Nucleus accumbens (tissue), 56 donors: Measurements from ENCODE around the gene TIAM2.

ENCODE experiments used
- DNase-seq, 56 donors: peaks; one replicate each; lab custom pipeline; 2025; lab: John Stamatoyannopoulos, UW

The TIAM2 gene

DNA sequence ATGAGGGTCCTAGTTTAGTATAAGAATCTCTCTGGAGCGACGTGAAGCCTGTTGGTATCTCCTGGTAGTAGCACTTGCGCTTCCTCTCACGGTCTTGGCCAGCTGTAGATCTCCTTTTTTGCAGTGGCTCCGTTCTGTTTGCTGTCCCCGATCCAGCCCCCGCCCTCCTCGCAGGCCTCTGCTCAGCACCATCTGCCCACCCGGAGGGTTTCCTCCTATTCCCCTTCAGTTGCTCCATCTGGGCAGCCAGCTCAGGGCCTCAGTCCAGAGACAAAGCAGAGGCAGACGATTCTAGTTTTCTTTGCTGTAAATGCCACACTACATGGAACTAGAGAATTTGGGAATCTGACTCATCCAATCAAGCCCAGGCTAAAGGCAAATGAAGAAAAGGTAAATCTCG, 126.6 kb downstream of the TIAM2 start:
- peak in 2 of 56 donors; percentile 4 to 28 for DNase-seq

DNA sequence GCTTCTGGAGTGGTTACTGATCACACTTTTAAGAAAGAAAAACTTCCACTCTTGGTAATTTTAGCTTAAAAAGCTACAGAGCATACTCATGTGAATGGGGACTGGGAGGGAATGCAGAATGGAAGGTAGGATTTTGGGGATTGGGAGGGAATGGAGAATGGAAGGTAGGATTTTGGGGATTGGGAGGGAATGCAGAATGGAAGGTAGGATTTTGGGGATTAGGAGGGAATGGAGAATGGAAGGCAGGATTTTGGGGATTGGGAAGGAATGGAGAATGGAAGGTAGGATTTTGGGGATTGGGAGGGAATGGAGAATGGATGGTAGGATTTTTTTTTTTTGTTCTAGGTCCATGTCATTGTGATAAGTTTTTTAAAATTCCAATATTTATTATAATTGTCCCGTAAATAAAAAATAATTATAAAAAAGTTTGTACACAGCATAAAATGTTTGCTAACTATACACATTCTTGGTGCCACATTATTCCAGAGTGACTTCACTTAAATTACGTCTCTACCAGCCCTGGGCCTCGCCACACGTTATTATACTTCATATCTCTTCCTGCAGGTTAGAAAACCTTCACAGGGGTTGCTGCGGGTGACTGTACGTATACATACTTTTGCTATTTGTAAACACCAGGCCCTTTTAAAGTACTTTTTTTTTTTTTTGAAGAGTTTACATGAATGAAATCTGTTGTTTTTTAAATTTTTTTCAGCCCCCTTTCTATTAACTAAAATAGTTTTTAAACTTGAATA, 127.3 kb downstream of the TIAM2 start:
- no peak for DNase-seq

DNA sequence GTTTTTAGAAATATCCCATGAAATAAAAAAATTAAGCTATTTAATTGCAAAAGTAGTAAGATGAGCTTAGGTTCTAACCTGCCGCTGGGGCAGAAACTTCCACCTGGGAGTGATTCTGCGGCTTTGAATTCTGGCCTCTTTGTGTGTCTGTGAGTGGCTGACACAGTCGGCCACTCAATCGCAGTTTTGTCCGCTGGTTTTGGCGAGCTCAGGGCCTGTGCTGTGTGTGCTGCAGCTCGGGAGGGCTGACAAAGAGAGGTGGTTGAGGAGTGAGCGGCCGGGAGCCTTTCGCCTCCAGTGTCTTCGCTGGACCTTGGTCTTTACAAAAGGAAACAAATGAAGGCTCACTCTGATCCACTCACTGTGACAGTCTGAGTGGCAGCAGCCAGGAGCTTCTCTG, 128.4 kb downstream of the TIAM2 start:
- DNase-seq = peak in 2 of 56 donors; percentile 4 to 11

DNA sequence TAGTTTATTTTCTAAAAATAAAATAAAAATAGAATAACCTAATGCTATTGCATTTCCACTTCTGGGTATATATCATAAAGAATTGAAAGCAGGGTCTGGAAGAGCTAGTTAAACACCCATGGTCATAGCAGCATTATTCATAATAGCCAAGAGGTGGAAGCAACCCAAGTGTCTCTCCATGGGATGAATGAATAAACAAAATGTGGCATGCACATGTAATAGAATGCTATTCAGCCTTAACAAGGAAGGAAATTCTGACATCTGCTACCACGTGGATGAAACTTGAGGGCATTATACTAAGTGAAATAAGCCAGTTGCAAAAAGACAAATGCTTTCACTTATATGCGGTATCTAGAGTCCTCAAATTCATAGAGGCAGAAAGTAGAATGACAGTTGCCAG, 130.8 kb downstream of the TIAM2 start:
- DNase-seq = no peak

DNA sequence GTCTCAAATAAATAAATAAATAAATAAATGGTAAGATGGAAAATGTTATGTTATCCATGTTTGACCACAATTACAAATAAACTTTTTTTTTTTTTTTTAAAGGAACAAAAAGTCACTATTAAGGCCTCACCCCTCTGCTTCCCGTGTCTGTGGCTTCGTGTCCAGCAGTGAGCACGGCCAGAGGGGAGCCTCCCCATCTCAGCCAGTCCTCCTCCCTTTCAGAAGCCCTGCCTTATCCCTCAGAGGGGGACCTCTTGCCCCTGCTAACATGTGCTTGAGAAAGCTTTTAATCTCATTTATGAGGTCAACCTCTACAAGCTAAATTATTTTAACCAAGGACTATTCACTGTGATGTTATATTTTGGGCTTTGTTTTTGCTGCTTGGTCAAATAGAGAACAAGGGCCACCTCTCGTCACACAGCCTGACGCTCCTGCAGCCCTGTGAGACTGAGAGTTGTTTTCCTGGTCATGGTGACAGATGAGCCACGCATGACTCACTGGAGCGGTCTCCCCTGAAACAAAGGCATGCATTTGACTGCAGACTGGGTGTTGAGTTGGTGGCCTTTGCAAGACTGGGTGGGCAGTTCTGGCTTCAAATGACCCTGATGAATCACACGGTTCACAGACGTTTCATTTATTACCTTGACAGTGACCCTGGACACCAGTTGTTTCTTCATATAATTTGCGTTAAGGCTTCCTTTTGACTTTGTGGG, 131.8 kb downstream of the TIAM2 start:
- DNase-seq = peak in 1 of 56 donors; percentile 53

DNA sequence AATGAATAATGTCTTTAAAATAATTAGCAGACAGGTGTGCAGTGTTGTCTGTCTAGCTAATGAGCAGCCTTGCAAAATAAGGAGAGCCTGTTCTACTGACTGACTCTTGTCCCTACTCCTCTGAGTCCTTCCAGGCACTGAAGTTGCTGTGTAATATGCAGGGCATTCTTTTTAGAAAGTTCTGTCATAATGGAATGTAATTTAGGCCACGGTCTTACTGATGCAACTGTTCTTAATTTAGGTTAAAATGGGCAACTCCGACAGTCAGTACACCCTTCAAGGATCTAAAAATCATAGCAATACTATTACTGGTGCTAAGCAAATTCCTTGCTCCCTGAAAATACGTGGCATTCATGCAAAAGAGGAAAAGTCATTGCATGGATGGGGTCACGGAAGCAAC, 133.9 kb downstream of the TIAM2 start:
- DNase-seq = no peak

DNA sequence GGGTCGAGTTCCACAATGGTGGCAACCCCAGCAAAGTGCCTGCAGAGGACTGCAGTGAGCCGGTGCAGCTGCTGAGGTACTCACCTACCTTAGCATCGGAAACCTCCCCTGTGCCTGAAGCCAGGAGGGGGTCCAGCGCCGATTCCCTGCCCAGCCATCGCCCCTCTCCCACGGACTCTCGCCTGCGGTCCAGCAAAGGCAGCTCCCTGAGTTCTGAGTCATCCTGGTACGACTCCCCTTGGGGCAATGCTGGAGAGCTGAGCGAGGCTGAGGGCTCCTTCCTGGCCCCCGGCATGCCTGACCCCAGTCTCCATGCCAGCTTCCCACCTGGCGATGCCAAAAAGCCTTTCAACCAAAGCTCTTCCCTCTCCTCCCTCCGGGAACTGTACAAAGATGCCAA, 134.6 kb downstream of the TIAM2 start:
- DNase-seq = no peak

DNA sequence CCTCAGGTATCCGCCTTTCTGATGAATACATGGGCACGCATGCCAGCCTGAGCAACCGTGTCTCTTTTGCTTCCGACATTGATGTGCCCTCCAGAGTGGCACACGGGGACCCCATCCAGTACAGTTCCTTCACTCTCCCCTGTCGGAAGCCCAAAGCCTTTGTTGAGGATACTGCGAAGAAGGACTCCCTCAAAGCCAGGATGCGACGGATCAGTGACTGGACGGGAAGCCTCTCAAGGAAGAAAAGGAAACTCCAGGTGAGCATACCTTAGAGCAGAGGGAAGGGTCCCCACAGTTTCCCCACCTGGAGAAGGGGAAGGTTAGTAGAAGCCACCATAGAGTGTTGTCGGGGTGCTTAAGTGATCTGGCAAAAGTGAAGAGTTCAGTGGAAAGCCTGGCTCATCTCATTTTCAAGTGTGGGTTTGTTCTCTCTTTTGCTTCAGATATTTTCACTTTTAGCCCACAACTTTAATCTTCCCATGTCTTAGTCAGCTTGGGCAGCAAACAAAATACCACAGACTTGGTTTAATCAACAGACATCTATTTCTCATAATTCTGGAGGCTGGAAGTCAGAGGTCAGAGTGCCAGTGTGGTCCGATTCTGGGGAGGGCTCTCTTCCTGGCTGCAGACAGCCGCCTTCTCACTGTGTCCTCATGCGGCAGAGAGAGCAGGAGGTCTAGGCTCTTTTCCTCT, 135.2 kb downstream of the TIAM2 start:
- DNase-seq = no peak

DNA sequence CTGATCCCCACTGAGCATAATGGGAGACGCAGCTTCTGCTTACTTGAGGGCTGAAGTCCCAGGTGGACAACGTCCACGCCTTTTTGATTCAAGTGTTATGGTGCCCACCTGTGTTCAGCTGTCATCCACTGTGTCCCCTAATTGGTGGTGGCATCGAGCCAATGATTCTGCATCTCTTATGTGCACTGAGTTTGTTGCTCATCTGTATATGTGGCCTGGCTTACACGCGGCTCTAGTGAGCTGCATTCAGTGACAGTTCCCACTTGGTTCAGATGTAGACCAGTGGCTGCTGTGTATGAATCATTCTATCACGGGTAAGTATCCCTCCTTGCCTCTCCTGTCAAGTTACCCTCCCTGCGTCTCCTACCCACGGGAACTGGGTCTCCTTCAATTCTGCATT, 137.5 kb downstream of the TIAM2 start:
- DNase-seq = no peak

DNA sequence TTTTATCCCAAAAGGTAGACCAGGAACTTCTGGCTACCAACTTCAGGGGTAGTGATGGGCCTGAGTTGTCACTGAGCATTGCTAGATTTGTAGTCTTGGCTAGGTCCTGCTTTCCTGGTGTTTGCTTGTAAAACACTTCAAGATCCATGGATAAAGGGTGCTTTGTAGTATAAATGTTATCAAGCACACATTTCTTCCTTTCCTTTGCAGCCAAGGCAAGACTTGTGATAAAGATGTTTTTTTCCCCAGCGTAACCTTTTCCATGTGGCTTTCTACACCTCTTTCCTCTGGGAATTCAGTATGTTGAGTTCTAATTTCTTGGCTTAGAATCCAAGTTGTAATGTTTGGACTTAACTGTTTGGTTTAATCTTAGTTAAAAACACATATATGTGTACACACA, 145.9 kb downstream of the TIAM2 start:
- no peak for DNase-seq

DNA sequence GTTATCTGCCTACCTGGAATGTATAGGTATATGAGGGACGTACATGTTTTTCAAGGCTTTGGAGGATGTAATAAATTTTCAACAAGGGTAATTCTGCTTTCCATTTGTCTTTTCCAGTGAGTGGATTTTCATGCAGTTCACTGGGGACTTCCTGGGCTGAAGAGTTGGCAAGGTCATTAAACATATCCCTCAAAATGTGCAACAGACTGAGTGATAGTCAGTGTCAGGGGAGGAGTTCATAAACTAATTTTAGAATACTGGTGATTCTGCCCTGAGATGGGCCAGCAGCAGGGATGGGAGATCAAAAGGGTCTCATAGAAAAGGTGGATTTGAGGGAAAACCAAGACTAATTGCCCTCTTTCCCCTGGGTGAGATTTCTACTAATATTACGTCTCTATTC, 146.4 kb downstream of the TIAM2 start:
- no peak for DNase-seq

DNA sequence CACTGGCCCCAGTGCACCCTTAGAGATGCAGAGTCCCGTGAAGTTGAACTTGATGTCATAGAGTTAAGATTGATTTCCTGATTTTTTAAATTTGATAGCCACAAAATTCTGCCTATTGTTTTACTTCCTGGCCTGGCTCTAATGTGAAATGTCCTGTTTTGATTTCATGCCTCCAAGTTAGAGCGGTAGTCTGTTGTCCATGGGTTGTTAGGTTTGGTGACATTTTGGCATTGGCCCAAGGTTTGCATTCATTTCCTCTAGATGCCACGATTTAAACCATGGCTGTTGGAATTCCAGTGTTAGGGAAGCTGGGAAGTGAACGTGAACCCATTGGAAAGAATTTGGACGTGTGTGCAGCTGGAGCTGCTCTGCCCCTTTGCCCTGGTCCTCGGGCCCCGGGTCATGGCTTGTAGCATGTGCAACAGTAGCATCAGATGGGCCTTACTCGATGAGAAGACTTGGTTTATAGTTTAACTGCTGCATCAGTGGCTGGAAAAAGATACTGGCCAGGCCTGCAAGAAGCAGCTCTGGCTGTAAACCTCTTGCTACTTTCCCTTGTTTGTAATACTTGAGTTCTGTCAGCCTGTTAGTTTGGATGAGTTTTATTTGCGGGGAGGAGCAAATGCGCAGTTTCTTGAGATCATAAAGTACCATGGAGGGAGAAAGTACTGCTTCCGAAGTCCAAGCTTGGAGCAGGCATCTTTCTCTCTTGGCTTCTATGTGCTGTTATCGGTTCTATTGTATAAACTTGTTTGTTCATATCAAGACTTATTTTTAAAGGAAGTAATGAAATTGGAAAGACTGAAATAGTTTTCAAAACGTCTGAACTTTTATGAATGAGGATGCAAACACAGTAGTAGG, 147.3 kb downstream of the TIAM2 start:
- DNase-seq = no peak

DNA sequence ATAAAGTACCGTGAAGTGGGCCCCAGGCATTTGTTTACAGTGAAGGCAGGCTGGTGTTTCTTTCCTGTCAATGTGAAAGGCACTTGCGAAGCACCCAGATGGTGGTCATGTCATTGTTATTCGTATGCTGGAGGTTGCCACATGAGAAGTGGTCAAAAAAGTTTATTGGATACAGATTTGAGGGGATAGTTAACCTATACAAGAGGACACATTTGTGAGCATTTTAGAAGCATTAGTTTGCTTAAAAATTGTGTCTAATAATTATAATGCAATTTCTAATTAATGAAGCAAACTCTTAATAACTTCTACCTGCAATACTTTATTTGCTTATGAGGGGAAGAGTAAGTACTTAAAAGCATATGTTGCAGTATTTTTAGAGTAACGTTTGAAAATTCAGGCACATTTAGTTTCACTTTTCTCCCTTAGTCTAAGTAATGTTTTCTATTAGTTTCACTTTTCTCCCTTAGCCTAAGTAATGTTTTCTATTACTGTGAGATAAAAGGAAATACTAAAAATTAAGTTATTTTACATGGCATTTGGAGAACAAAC, 148.0 kb downstream of the TIAM2 start:
- no peak for DNase-seq

DNA sequence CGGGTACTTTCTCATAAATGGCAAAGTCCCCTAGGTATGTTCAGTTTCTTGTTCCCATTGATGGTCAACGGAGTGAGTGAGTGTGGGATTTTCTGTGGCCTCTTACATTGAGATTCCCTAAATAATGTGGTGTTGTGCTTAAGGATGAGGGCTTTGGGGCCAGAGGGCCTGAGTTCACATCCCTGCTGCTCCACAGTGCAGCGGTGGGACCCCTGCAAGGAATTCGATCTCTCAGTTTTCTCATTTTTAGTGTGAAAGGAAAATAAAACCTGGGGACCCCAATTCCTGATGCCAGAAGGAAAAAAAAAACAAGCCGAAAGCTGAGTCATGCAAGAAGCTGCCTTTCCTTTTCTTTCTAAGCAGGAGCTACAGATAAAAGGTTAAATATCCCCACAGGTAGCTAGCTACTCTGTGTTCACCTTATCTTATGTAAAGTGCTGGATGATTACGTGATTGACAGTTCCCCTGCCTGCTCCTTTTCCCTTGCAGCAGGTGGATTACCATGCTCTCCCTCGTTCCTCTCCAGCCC, 148.5 kb downstream of the TIAM2 start:
- DNase-seq = no peak

DNA sequence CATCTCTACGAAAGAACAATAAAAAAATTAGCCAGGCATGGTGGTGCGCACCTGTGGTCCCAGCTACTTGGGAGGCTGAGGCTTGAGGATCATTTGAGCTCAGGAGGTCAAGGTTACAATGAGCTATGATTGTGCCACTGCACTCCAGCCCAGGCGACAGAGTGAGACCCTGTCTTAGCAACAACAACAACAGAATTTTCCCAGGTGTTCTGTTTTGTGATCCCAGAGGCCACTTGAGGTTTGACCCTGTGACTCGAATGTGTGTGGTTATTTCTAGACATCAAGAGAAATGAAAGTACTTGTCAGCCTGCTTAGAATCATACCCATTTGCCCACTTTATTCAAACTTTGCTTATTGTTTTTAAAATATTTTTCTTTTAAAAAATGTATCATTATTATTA, 151.1 kb downstream of the TIAM2 start:
- no peak for DNase-seq

DNA sequence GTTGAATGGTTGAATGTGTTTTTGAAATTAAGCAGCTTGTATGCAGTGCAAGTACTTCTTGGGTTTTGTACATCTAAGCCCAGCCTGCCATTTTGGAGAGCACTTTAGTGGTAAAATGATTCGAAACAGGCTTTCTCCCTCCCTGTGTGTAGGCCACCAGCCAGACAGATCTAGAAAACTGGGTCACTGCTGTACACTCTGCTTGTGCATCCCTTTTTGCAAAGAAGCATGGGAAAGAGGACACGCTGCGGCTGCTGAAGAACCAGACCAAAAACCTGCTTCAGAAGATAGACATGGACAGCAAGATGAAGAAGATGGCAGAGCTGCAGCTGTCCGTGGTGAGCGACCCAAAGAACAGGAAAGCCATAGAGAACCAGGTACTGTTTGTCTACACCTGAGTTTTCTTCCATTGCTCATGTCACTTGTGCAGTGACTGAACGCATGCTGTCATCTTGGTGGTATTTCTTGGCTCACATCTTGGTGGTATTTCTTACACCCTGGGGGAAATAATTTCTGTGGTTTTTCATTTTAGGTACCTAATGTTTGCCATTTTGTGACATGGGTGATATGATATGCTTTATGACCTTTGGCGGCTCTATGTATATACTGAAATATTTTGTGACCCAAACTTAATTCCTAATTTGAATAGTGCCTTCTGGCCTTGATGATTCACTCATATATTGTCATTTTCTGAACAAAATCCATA, 153.0 kb downstream of the TIAM2 start:
- DNase-seq = peak in 1 of 56 donors; percentile 6

DNA sequence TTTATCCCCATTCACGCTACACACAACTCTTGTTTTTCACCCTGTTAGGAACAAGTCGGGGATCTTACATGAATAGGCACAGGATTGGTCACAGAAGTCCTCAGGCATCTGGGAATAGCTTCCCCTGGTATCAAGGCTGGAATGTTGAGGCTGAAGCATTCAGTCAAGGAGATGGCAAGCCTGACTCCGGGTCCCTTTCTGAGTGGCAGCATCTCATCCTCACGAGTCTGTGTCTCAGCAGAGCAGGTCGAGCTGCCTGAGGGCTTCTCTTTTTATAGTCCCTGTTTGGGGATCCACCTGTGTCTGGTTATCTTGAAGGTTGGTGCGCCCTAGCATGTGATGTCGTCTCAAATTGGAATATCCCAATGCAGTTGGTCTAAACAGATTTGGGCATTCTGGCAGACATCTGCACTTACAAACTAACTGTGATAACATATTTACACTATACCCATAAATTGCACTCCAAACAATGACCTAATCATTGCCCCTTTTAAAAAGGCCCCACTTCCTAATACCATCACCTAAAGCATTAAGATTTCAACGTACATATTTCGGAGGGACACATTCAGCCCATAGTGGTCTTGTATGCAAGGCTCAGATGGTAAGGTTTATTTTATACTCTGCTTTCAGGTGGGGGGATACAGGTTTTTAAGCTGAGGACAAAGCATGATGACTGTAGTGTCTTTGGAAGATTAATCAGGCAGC, 156.0 kb downstream of the TIAM2 start:
- DNase-seq = no peak

DNA sequence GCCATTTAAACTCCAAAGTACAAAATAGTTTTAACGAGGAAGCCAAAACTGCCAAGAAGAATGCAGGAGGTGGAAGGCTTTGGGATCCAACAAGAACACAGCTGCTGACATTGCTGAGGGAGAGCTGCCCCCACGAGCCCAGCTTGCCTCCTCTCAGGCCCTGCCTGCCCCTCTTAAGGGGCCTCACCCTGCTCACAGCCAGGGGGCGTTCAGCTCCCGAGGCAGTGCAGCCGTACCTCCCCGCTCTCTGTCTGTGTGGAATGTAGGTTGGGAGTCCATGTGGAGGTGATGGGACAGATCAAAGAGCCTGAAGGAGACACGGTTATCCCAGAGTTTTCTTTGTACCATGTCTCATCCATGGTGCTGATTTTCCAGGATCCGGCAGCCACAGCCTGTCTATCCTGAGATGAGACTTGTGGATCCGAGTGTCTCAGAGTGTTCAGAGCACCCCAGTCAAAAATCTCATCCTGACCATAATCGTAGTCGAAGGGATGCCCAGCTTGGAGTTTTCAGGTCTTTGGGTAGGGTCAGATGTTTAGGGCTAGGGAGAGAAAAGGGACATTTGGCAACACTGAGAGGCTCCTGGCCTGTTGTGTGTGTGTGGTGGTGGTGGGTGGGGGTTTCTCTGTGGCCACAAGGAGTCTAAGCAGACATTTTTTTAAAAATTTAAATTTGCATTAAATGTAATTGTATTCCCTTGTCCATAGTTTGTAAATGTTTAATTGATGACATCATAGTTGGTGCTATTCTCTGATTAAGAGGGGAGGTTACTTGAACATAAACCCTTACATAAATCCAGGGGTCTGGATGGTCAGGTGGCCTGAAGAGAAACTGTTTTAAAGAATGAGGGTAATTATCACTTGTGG, 157.3 kb downstream of the TIAM2 start:
- no peak for DNase-seq
